ENCODE results near the gene LRRC8D. TPM values are rescaled to one million over a fixed set of nuclear protein-coding genes. Genes with fewer than 3 reads are reported as not detected.

Gene LRRC8D
- total RNA-seq, 2 donors from 2014 or later, result 7.6 to 13.0 TPM

DNA sequence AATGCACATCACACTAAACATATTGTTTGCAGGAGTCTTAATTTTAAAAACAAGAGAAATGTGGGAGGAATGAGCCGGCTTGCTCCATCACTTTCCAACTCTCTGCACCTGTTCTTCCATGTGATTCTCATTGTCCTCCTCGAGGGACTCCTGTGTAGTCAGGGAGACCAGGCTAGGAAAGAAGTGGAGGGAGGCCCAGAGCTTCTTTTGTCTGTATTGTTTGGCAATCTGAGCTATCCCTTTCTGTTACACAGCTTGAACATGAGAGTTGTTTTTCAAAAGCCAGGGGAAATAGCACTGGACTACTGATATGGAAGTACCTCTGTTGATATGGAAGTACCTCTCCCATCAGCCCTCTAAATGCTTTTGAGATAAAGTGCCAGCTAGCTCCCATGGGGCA is 18.8 kb upstream of the LRRC8D start:
- Histone ChIP-seq H3K27me3 (no peaks in the 10 kb centered on the region), H3K36me3 (replicated peaks in 1 of 2; ENCODE audit: insufficient read depth in 1 of 2, low read depth in 2 of 2) (no peaks in the 10 kb centered on the region), H3K9me3 (no peaks in the 10 kb centered on the region), H3K4me1 (no peaks in the 10 kb centered on the region), H3K27ac (no peak overlapping the region), H3K4me3 (no peak overlapping the region)
- intact Hi-C loops (cut with DNase I), result loop anchor here (5.0 kb wide), 1 partner anchor 185 kb away; no protein-coding TSS in a partner anchor
- ATAC-seq (no peak), DNase-seq (no peak)
- WGBS, 2 donors, result 46 to 63% methylated on average over 2 of the region's 2 CpGs
- TF ChIP-seq, protein P1, sequence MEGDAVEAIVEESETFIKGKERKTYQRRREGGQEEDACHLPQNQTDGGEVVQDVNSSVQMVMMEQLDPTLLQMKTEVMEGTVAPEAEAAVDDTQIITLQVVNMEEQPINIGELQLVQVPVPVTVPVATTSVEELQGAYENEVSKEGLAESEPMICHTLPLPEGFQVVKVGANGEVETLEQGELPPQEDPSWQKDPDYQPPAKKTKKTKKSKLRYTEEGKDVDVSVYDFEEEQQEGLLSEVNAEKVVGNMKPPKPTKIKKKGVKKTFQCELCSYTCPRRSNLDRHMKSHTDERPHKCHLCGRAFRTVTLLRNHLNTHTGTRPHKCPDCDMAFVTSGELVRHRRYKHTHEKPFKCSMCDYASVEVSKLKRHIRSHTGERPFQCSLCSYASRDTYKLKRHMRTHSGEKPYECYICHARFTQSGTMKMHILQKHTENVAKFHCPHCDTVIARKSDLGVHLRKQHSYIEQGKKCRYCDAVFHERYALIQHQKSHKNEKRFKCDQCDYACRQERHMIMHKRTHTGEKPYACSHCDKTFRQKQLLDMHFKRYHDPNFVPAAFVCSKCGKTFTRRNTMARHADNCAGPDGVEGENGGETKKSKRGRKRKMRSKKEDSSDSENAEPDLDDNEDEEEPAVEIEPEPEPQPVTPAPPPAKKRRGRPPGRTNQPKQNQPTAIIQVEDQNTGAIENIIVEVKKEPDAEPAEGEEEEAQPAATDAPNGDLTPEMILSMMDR (IDR thresholded peaks at IDR 0.05), result no peak
- TF ChIP-seq POLR2A (IDR thresholded peaks at IDR 0.05), result no peak

DNA sequence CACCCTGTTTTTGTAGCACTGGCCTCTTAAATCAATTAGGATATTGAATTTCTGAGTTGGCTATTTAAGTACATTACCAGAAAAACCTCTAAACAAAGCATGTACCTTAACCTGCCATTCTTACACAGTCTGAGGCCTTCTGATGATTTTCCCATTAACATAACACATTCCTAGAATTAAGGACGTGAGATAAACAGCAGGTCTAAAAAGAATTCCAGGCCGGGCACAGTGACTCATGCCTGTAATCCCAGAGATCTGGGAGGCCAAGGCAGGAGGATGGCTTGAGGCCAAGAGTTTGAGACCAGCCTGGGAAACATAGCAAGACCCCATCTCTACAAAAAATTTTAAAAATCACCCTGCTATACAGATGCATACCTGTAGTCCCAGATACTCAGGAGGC is 18.0 kb upstream of the LRRC8D start:
- no peak for ATAC-seq

DNA sequence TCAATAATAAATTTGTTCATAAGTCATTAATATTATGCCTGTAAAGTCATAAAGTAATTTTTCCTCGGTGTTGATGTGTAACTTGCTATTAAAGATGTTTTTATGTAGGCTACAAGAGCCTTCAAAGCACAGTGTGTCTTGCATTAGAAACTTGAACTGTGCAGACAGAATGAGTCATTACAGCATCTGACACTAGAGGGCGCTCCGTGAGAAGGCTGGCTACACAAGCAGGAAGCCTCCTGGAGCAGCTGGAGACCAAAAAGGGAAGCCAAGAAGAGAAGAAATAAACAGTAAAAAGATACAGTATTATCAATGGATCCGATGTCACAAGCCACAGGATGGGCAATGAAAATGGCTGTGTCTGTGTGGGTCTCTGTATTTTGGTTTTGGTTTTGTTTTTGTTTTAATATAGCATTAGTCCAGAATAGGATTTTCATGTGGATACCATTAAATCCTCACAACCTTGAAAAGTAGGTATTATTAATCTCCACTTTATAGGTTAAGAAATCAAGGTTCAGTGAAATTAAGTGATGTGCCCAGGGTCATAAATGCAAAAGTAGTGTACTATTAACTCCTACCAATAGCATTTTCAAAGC is 16.1 kb upstream of the LRRC8D start:
- peak; percentile 96 for ATAC-seq
- intact Hi-C loops (cut with DNase I), result loop anchor here (5.0 kb wide), 1 partner anchor 183 kb away; no protein-coding TSS in a partner anchor
- H3K4me1 ChIP-seq, result no peaks in the 10 kb centered on the region
- H3K4me3 ChIP-seq, result no peak overlapping the region
- H3K36me3 ChIP-seq (replicated peaks in 1 of 2; ENCODE audit: insufficient read depth in 1 of 2, low read depth in 2 of 2), result no peaks in the 10 kb centered on the region
- peak; percentile 87 to 91 (median 90) for DNase-seq
- no peak overlapping the region for H3K27ac ChIP-seq
- H3K9me3 ChIP-seq, result no peaks in the 10 kb centered on the region
- 0% methylated on average over 4 of the region's 4 CpGs for WGBS, 2 donors
- TF ChIP-seq POLR2A (IDR thresholded peaks at IDR 0.05), result no peak
- TF ChIP-seq, protein P1 (IDR thresholded peaks at IDR 0.05), result peak; percentile 76 to 93 (median 87)
- H3K27me3 ChIP-seq, result no peaks in the 10 kb centered on the region

More for the DNA sequence above, 18.0 kb upstream of the LRRC8D start:
- H3K27me3 ChIP-seq, result no peaks in the 10 kb centered on the region
- H3K27ac ChIP-seq, result no peak overlapping the region
- no peaks in the 10 kb centered on the region for H3K36me3 ChIP-seq (replicated peaks in 1 of 2; ENCODE audit: insufficient read depth in 1 of 2, low read depth in 2 of 2)
- DNase-seq, result no peak
- intact Hi-C loops (cut with DNase I), result loop anchor here (5.0 kb wide), 1 partner anchor 184 kb away; no protein-coding TSS in a partner anchor
- TF ChIP-seq, protein P1 (IDR thresholded peaks at IDR 0.05), result no peak
- TF ChIP-seq POLR2A (IDR thresholded peaks at IDR 0.05), result no peak
- WGBS, 2 donors, result 17 to 39% methylated on average over 2 of the region's 2 CpGs
- H3K9me3 ChIP-seq, result no peaks in the 10 kb centered on the region
- no peak overlapping the region for H3K4me3 ChIP-seq
- no peaks in the 10 kb centered on the region for H3K4me1 ChIP-seq

DNA sequence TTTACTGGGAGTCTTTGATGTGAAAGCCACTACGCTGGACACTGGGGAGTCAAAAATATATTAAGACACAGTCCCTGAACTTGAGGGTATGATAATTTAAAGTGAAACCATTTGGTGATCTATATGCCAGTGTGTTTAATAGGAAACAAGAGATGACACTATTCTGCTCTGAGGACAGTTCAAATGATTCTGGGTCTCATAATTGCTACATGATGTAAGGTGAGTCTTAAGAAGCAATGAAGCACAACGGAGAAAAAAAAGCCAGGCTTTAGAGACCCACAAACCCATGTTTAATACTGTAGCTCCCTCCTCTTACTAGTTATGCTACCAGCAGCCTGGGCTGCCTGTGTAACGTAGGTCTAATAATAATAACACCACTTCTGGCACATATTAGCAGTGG is 14.2 kb upstream of the LRRC8D start:
- Histone ChIP-seq H3K27me3 (no peaks in the 10 kb centered on the region), H3K4me1 (no peaks in the 10 kb centered on the region), H3K27ac (no peak overlapping the region), H3K36me3 (replicated peaks in 1 of 2; ENCODE audit: insufficient read depth in 1 of 2, low read depth in 2 of 2) (no peaks in the 10 kb centered on the region), H3K4me3 (no peak overlapping the region), H3K9me3 (no peaks in the 10 kb centered on the region)
- intact Hi-C loops (cut with DNase I), result no loop called here
- TF ChIP-seq POLR2A (IDR thresholded peaks at IDR 0.05), result no peak
- TF ChIP-seq, protein P1 (IDR thresholded peaks at IDR 0.05), result no peak
- no peak for ATAC-seq
- DNase-seq, result no peak
- WGBS, 2 donors, result 79 to 83% methylated on average over 3 of the region's 3 CpGs

DNA sequence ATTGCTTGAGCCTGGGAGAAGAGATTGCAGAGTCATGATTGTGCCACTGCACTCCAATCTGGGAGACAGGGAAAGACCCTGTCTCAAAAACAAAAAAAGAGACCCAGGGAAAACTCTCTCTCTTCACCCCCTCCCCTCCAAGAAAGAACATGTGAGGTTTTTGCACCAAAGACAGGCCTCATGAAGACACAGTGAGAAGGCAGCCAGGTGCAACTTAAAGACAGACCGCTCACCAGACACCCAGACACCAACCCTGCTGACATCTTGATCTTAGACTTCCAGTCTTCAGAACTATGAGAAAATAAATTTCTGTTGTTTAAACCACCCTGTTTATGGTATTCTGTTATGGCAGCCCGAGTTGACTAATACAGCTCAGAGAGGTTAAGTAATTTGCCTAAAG is 13.3 kb upstream of the LRRC8D start:
- no peaks in the 10 kb centered on the region for H3K9me3 ChIP-seq
- ATAC-seq, result no peak
- no peaks in the 10 kb centered on the region for H3K27me3 ChIP-seq
- no peaks in the 10 kb centered on the region for H3K36me3 ChIP-seq (replicated peaks in 1 of 2; ENCODE audit: insufficient read depth in 1 of 2, low read depth in 2 of 2)
- H3K27ac ChIP-seq, result no peak overlapping the region
- H3K4me3 ChIP-seq, result no peak overlapping the region
- no peaks in the 10 kb centered on the region for H3K4me1 ChIP-seq
- TF ChIP-seq, protein P1 (IDR thresholded peaks at IDR 0.05), result no peak
- no peak for TF ChIP-seq POLR2A (IDR thresholded peaks at IDR 0.05)
- intact Hi-C loops (cut with DNase I), result no loop called here
- 80 to 85% methylated on average over 2 of the region's 2 CpGs for WGBS, 2 donors
- no peak for DNase-seq
